Progenitor cell of endocrine pancreas (in vitro differentiated cells): ENCODE measurements around the gene CRYBA2. TPM values are rescaled to one million over a fixed set of nuclear protein-coding genes. Genes with fewer than 3 reads are reported as not detected.

Experiments used
- DNase-seq: peaks from one replicate; pipeline ENCODE4 v3.0.0; 2021; ENCODE audit warnings: low spot score; ENCODE audit not compliant: unreplicated experiment
- H3K27ac Mint-ChIP-seq: 2 replicates; pipeline ENCODE4 v1.8.0; 2021; ENCODE audit warnings: mild to moderate bottlenecking, moderate library complexity, mixed read lengths
- H3K27me3 Mint-ChIP-seq: 2 replicates; pipeline ENCODE4 v1.8.0; 2021; ENCODE audit warnings: mixed read lengths
- H3K36me3 Mint-ChIP-seq: 2 replicates; pipeline ENCODE4 v1.8.0; 2022; ENCODE audit warnings: mixed read lengths; ENCODE audit not compliant: insufficient read depth
- H3K4me1 Mint-ChIP-seq: 2 replicates; pipeline ENCODE4 v1.8.0; 2021; ENCODE audit warnings: low read depth, mixed read lengths
- H3K4me3 Mint-ChIP-seq: 2 replicates; pipeline ENCODE4 v1.8.0; 2021; ENCODE audit warnings: low read depth, mild to moderate bottlenecking, moderate library complexity, mixed read lengths
- H3K9me3 Mint-ChIP-seq: 2 replicates; pipeline ENCODE4 v1.8.0; 2021; ENCODE audit warnings: low read depth, mixed read lengths
- total RNA-seq: library from RNA; stranded (reverse); gene quantifications from 2 replicates; pipeline ENCODE4 v1.2.1, GENCODE V29; 2021
- TF ChIP-seq, protein P1 (sequence below): fragments of 200-600 bp; sonication (generic); IDR thresholded peaks from one replicate; pipeline ENCODE4 v1.5.0; 2021; ENCODE audit warnings: antibody characterized with exemption, mild to moderate bottlenecking; ENCODE audit not compliant: unreplicated experiment

Gene CRYBA2
- total RNA-seq, 1 donor from 2014 or later = 30.1 TPM

DNA sequence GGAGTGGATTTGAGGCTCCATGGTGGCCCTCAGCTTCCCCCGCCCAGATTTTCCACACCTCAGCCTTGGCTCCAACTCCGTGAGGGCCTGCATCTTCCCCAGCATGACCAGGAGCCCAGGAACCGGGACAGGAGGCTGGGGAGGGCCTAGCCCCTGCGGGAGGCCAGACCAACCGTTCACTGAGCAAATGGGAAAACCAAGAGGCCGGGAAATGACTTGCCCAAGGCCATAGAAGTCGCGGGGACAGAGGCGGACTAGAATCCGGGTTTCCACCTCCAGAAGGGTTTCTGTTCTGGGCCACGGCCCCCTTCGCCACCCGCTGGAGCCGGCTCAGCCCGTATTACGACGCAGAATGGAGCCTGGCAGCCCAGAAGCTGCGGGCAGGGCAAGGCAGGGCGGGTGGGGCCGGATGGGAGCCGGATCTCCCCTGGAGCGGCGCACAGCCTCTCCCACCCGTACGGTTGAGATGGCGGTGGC lies 7.9 kb upstream of the CRYBA2 start:
- no peaks in the 10 kb centered on the region for H3K9me3 Mint-ChIP-seq
- H3K27ac Mint-ChIP-seq = peak overlapping the region; percentile 62
- TF ChIP-seq, protein P1, sequence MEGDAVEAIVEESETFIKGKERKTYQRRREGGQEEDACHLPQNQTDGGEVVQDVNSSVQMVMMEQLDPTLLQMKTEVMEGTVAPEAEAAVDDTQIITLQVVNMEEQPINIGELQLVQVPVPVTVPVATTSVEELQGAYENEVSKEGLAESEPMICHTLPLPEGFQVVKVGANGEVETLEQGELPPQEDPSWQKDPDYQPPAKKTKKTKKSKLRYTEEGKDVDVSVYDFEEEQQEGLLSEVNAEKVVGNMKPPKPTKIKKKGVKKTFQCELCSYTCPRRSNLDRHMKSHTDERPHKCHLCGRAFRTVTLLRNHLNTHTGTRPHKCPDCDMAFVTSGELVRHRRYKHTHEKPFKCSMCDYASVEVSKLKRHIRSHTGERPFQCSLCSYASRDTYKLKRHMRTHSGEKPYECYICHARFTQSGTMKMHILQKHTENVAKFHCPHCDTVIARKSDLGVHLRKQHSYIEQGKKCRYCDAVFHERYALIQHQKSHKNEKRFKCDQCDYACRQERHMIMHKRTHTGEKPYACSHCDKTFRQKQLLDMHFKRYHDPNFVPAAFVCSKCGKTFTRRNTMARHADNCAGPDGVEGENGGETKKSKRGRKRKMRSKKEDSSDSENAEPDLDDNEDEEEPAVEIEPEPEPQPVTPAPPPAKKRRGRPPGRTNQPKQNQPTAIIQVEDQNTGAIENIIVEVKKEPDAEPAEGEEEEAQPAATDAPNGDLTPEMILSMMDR = no peak
- peaks cover 14% of the 10 kb centered on the region for H3K4me1 Mint-ChIP-seq
- peaks cover 71% of the 10 kb centered on the region for H3K27me3 Mint-ChIP-seq
- H3K36me3 Mint-ChIP-seq = no peaks in the 10 kb centered on the region
- H3K4me3 Mint-ChIP-seq = peak overlapping the region; percentile 68
- no peak for DNase-seq

DNA sequence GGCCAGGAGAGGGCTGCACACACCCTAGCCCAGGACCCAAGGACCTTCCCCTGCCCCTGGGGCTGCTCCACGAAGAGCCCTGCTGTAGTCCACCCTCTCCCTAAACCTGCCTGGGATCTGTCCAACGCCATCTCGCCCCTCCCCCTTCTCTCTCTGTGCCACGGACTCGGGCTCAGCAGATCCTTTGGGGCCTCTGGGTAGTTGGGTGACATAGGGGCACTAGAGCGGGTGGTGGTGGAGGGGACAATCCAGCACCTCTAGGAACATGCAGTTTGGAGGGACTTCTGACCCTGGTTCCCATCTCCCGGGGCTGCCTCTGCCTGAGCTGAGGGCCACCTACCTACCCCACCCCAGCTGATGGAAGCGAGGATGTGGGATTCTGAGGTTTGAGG lies 7.3 kb upstream of the CRYBA2 start:
- peak overlapping the region; percentile 37 for H3K27ac Mint-ChIP-seq
- peak overlapping the region; percentile 68 for H3K4me3 Mint-ChIP-seq
- no peaks in the 10 kb centered on the region for H3K36me3 Mint-ChIP-seq
- DNase-seq = no peak
- TF ChIP-seq, protein P1 = no peak
- no peaks in the 10 kb centered on the region for H3K9me3 Mint-ChIP-seq
- peaks cover 74% of the 10 kb centered on the region for H3K27me3 Mint-ChIP-seq
- H3K4me1 Mint-ChIP-seq = peaks cover 14% of the 10 kb centered on the region

DNA sequence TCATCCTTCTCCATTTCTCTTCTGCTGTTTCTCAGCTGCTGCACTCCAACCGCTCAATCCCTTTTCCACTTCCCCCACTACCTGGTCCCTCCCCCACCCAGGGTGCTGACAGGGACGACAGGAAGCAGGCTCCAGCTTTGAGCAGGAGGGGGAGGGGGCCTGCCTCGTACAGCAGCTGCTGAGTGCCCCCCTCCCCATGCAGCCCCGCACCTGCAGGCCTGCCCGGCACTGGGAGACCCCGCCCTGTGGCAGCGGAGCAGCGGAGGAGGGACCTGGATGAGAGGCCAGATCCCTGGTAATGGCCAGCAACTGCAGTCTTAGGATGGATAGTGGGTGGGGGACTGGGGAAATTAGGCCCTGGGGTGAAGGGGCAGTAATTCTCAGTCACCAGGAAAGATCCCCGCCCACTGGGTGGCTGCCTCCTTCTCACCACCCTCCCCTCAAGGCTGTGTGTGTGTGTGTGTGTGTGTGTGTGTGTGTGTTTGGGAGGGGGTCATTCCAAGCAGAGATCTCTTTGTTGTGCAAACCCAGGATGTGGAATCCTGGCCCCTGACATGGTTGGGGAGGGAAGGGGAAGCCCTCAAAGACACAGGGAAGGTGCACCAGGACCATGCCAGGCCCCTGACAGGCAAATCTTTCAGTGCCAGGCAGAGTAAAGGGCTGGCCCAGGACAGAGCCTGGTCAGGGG lies 6.8 kb upstream of the CRYBA2 start:
- DNase-seq = no peak
- H3K27me3 Mint-ChIP-seq = peaks cover 74% of the 10 kb centered on the region
- H3K27ac Mint-ChIP-seq = no peak overlapping the region
- H3K4me3 Mint-ChIP-seq = no peak overlapping the region
- H3K36me3 Mint-ChIP-seq = no peaks in the 10 kb centered on the region
- TF ChIP-seq, protein P1 = no peak
- H3K9me3 Mint-ChIP-seq = no peaks in the 10 kb centered on the region
- peaks cover 14% of the 10 kb centered on the region for H3K4me1 Mint-ChIP-seq

DNA sequence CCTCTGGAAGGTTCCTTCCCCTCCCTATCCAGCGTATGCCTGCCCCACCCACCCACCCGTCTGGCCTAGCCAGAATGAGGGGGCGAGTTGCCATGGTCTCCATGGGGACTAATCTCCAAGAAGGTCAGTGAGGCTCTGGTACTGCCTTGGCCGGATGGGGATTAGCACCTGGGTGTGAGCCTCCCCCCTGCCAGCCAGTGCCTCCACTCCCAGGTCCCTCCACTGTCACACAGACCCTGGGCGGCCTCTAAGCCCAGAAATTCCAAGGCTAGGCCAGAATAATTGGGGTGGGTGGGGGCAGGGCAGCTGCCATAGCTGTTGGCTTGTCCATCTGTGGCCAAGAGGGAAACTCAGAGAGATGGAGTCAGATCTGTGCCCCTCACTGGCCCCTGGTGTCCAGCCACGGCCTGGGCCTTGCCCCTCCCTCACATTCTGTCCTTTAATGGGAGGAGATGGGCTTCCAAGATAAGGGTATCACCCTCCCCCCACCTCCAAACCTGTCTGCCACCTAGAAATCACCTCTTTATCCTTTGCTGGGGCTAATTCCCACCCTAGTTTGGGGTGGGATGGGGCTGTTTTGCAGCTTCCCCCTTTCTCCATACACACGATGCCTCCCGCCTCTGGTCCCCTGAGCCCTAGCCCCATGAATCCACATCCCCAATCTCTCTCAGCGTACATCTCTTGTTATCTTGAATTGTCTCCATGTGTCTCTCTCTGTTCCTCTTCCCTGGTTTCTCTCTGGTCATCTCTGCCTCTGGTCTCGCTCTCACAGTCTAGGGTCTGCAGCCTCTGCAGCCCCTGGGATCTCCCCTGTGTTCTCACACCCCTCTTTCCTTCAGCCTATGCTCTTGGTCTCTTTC lies 6.0 kb upstream of the CRYBA2 start:
- DNase-seq = no peak
- Mint-ChIP-seq H3K36me3 (no peaks in the 10 kb centered on the region), H3K9me3 (no peaks in the 10 kb centered on the region), H3K27ac (no peak overlapping the region), H3K4me1 (peaks cover 14% of the 10 kb centered on the region), H3K27me3 (peaks cover 73% of the 10 kb centered on the region), H3K4me3 (no peak overlapping the region)
- TF ChIP-seq, protein P1 = no peak

GRCh38 chr2:218998414-218999002 lies 5.3 kb upstream of the CRYBA2 start:
- peaks cover 16% of the 10 kb centered on the region for H3K4me1 Mint-ChIP-seq
- TF ChIP-seq, protein P1 = no peak
- peaks cover 72% of the 10 kb centered on the region for H3K27me3 Mint-ChIP-seq
- DNase-seq = no peak
- no peaks in the 10 kb centered on the region for H3K36me3 Mint-ChIP-seq
- H3K27ac Mint-ChIP-seq = peak overlapping the region; percentile 60
- no peaks in the 10 kb centered on the region for H3K9me3 Mint-ChIP-seq
- no peak overlapping the region for H3K4me3 Mint-ChIP-seq
